ENCODE data around the gene CRTC3.
"Not testable (repeated sequence)": the region's sequence is repeated elsewhere in the genome, so short reads cannot be mapped to it uniquely, and the experiment has no call there.

CRTC3 gene

DNA sequence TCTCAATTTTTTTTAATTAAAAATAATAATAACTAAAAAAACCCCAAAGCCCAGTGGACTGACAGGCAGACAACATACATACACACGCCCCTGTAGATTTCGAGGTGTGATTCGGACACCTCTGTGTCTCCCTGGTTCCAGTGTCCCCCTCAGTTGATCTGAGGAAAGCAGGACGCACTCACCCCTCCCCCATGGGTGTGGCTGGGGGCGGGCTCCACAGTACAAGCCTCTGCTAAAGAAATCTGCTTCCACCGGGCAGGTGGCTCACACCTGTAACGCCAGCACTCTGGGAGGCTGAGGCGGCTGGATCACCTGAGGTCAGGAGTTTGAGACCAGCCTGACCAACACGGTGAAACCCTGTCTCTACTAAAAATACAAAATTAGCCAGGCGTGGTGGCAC is 153.6 kb downstream of the CRTC3 start:
- DNase-seq: no peak

GRCh38 chr15:90683876-90684275 is 154.2 kb downstream of the CRTC3 start:
- DNase-seq: no peak

DNA sequence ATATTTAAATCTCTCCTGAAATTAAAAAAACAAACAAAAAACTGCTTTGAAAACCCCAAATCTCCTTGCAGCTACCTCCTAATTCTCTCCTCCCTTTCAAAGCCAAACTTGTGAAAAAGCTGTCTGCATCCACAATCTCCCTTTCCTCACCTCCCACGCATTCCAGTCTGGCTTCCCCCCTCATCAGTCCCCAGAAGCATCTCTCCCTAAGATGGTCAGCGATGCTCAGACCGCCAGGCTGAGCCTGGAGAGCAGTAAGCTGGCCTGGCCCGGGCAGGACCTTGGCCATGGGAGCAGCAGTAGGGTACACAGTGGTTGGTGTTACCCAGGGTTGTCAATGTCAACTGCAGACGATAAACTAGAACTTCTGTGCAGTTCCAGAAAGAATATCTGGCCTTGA is 154.6 kb downstream of the CRTC3 start:
- DNase-seq: no peak

DNA sequence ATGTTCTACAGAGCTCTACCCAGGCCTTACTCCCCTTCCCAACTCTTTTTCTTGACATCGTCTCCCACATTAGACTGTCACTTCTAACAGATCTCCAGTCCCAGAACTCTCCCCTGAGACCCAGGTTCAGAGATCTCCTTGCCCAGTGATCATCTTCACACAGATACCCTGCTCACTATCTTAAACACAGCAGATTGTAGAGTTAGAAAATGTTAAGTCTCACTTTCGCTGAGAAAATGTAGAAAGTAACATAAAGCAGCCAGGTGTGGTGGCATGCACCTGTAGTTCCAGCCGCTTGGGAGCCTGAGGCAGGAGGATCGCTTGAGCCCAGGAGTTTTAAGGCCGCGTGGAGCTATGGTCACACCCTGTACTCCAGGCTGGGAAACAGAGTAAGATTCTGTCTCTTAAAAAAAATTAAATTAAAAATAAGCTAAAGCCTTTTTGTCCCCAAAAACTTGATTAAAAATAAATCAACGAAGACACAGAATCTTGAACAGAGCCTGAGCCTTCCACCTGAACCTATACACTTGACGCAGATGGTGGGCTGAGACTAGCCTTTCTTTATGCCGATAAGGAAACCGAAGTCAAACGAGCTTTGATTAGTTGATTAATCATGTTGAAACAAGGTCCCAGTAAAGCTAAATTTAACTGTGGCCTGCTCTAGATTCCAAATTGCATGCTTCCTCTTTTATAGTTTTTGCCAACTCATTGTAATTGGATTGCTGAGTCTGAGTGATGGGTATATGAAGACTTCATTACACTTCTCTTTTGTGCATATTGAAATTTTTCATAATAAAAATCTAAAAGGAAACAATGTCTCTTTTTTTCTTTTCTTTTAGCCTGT is 156.1 kb downstream of the CRTC3 start:
- no peak for DNase-seq

GRCh38 chr15:90686435-90687218 is 156.9 kb downstream of the CRTC3 start:
- DNase-seq: no peak

GRCh38 chr15:90689326-90689961 is 159.7 kb downstream of the CRTC3 start:
- not testable (repeated sequence) for DNase-seq

GRCh38 chr15:90690585-90690984 is 160.9 kb downstream of the CRTC3 start:
- no peak for DNase-seq

DNA sequence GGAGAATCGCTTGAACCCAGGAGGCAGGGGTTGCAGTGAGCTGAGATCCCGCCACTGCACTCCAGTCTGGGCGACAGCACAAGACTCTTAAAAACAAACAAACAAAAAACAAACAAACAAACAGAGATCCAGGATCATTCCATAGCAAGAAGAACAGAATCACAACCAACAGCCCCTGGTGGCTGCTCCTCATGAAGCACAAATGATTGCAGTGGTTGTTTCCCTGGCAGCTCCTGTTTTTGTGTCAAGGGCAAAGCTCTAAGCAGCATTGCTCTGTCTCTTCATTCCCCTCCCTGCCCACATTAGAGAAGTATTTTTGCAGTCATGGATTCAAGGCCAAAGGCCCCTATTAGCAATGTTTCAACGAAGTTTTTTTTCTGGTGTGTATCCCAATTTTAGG is 161.6 kb downstream of the CRTC3 start:
- DNase-seq: no peak

GRCh38 chr15:90691982-90692773 is 162.5 kb downstream of the CRTC3 start:
- no peak for DNase-seq

Measured in NCI-H510A (cell line).